GM12892 (cell line): ENCODE data around the gene TTC36.

ENCODE experiments used
- POLR2A ChIP-seq: IDR thresholded peaks from 2 replicates; pipeline ENCODE4 v1.6.1; 2011; ENCODE audit warnings: low read depth, low read length, control low read depth
- POLR2AphosphoS5 ChIP-seq: IDR thresholded peaks from 2 replicates; pipeline ENCODE4 v1.6.1; 2011; ENCODE audit warnings: low read depth, low read length, control low read depth
- TAF1 ChIP-seq: IDR thresholded peaks from 2 replicates; pipeline ENCODE4 v1.6.1; 2011; ENCODE audit warnings: low read depth, mild to moderate bottlenecking, control low read depth, low read length, borderline replicate concordance

DNA sequence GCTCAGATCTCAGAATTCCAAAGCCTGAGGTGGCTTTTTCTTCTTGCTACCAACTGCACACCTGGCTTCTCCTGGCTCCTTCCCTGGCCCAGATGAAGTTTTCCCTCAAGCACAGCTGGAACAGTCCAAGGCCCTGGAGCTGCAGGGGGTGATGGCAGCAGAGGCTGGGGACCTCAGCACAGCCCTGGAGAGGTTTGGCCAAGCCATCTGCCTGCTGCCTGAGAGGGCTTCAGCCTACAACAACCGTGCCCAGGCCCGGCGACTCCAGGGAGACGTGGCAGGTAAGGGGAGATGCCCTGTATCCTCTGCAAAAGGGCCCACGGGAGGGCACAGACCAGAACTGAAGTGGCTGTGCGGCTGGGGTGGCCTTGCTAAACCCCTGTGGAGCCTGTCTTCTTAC, 1.2 kb downstream of the TTC36 start:
- TF ChIP-seq POLR2A = no peak
- no peak for TF ChIP-seq POLR2AphosphoS5
- no peak for TF ChIP-seq TAF1
